ENCODE data around the gene FAM107B.

FAM107B gene

DNA sequence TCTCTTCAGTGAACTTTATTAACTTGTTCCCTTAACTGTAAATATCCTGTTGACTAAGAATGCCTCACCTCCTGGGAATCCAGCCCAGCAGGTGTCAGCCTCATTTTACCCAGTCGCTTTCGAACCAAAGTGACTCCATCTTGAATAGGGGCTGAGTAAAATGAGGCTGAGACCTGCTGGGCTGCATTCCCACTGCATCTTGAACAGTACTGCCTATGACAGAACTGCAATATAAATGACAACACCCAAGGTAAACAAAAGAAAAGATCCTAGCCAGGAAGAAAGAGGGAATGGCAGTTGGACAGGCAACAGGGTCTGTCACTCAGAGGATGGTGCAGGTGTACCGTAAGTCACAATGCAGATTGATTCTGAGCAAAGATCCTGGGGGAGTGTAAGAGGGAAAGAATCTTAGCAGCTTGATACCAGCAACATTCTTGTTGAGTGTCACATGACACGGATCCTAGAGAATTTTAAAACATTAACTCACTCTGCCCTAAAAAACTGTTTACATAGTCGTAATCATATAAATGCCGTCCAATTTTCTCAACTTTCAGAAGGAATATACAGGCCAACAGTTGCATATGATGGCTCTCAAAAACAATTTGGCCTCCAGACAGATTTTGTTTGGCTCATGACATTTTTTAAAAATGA lies 4.4 kb upstream of the FAM107B start:
- DNase-seq (ENCODE audit: low read depth in 3 of 3): no peak

DNA sequence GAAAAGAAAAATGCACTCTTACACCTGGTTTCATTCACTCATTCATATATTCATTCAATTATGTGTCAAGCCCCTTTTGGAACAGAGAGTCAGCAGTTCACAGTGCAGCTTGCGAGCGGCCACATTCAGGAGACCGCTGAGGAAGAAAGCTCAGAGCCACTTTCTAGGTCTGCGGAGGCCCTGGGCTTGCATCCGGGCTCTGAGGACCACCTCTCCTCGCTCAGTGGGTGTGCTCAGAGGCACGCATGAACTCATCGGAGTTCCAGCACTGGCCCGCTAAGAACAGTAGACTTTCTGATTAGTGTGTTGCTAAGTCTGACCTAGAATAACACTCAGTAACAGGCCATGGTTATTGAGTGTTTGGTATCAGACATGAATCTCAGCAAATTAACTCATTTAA lies 1.8 kb upstream of the FAM107B start:
- no peak for DNase-seq (ENCODE audit: low read depth in 3 of 3)

DNA sequence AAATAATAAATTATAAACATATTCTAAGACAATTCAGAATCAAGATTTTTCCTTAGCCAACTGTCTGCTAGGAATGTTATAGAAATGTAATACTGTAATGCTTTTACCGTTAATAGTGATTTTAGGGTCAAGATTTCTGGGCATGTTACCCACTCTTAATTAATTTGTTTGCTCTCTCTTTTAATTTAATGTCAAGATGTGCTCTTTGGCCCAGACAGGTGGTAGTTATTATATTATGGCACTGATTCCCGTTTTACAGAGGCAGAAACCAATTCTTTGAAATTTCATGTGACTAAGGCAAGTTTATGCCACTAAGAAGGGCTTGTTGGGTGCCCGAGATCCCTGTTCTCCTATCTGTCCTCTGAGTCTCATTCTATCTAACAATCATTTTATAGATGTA lies 959 bp upstream of the FAM107B start:
- no peak for DNase-seq (ENCODE audit: low read depth in 3 of 3)

DNA sequence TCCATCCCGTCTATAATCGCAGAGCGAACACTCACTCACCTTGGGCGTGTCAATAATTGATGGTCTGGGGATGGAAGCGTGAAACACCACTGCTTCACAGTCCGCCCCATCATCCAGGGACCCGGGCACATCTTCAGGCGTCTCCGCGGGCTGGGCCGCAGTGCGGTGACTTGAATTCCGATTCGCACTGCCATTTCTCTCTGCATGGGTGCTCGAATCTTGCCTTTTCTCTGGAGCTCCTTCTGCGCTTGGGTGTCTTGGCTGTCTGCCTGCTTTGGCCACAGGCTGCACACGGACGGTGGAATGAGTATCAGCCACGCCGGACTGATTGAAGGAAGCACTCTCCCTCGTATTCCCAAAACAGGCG lies 500 bp downstream of the FAM107B start:
- DNase-seq (ENCODE audit: low read depth in 3 of 3): no peak

DNA sequence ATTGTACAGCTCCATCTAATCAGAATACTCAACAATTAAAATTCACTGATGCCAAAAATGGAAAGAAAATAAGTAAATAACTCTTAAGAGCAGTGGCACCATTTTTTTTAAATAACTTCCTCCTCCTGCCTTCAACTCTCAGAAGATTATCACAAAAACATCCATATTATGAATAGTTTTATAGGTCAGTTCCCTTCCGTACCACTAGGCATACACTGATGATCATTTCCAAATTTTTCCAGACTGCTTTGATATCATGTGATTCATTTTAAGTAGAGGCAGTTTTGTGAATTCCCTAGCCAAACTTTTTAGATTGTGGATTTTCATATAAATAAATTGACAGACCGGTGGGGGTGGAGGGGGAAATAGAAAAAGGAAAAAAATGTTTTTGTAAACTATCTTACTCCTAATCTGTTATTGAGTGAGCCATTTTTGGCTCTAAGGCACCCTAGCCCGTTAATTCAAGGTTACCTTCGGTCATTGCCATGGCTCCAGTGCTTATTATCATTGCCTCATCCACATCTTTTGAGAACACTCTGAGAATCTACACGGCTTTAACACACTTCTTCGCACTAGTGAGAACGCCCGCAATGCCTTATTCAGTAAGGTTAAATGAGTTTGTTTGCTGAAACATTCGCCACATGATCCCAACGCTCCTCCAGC lies 1.0 kb downstream of the FAM107B start:
- DNase-seq (ENCODE audit: low read depth in 3 of 3): no peak

DNA sequence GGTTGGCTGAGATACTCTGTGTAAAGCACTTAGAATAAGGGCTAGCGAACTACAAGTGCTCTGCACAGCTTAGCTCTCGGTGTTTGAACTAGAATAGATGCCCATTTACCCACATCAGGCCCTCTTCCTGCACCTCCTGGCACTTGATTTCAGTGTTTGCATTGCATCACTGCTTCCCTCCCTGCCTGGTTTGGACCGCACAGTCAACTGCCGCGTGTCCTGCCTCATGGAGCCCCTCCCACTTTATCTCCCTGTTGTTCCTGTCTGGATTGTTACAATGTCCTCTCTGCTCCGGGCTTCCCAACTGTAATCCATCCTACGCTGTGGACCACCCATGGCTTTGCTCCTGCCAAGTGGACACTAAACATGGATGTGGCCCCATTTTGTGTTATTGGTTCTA lies 2.3 kb downstream of the FAM107B start:
- DNase-seq (ENCODE audit: low read depth in 3 of 3): no peak

DNA sequence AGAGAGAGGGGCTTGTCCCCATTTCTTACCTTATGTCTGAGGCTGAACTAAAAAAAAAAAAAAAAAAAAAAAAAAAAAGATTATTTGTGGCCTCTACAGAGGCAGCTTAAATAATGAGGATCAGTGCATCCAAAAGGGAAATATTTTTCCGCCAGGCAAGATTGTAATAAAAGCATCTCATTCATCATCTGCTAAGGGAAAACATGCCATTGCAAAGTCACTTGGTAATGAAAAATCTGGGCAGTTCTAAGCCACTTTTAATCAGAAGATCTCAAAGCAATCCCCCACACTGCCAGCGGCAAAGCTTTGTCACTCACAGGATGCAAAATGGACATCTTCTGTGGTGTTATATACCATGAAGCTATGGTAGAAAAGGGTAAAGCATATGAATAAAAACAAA lies 3.8 kb downstream of the FAM107B start:
- DNase-seq (ENCODE audit: low read depth in 3 of 3): no peak

DNA sequence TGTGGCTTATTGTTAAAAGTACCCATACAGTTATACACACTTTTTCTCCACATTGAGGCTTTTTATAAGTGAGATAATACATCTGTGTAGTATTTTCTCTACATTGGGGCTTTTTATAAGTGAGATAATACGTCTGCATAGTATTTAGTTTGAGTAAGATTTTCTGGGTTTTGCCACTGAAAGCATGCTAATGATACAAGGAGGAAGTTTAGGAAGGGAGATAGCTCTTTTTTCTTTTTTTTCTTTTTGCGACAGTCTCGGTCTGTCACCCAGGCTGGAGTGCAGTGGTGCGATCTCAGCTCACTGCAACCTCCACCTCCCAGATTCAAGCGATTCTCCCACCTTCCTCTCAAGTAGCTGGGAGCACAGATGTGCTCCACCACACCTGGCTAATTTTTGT lies 13.3 kb downstream of the FAM107B start:
- DNase-seq (ENCODE audit: low read depth in 3 of 3): no peak

DNA sequence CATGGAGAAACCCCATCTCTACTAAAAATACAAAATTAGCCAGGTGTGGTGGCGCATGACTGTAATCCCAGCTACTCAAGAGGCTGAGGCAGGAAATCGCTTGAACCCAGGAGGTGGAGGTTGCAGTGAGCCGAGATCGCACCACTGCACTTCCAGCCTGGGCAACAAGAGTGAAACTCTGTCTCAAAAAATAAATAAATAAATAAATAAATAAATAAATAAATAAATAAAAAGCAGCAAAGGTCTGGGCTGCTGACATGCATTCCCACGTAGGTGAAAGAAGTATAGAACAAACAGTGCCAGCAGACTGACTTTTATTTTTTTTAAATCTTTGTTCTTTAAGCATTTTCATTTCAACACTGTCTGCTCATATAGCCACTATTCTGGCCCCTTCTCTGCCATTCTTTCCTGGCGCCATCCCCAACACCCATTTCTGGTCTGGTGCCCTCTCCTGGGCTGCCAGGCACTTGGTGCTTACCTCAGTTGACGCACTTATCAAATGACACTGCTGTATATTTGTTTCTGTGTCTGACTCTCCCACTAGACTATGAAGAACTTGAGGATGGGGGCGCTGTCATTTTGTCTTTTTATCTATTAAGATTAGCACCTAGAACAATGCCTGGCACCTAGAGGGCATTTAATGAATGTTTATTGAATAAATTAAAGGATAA lies 15.6 kb downstream of the FAM107B start:
- peak in 1 of 3 experiments; percentile 4 for DNase-seq (ENCODE audit: low read depth in 3 of 3)

DNA sequence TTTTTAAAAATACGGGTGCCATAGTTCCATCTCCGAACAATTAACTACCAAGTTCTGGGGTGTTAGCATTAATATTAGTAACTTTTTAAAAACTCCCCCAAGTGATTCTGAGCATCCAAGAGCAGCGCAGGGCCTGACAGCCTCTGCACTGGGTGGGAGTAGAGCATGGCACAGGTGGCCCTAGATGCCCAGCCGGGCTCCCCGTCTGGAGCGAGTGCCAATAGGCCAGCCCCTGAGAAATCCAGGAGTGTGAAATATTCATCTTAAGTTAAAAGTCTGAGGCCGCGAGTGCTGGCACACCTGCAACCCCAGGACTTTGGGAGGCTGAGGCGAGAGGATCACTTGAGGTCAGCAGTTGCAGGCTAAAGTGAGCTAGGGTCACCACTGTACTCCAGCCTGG lies 16.2 kb downstream of the FAM107B start:
- no peak for DNase-seq (ENCODE audit: low read depth in 3 of 3)

DNA sequence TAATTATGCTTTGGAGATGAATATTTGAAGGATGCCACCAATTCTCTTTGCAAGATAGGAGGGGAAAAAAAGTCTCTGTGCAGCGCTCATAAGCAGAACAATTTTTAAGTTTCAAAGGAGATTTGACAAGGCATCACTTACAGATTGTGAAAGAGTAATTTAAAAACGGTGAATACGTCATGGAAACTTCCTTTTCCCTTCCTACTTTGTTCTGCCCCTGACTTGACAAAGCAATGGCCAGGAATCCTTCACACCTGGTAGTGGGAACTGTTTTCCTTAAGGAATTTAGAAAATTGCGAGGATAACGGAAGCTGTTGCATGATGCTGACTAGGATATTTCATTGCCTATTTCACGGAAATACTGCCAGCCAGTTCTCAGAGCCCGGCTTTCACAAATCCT lies 16.7 kb downstream of the FAM107B start:
- DNase-seq (ENCODE audit: low read depth in 3 of 3): no peak

DNA sequence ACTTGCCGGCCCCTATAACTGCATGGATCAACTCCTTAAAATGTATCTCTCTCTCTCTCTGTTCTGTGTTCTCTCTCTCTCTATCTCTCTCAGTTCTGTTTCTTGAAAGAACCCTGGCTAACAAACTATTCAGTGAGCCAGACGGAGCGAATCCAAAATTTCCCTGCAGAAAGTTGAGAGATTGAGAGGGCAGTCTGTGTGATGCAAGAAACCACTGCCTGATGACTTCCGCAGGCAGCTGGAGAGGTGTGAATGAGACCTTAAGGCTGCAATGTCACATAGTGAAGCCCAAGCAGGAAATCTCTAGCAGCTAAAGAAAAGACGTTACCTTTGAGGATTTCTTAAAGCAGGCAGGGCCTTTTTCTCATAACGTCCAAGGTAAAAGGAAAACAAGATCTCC lies 17.3 kb downstream of the FAM107B start:
- no peak for DNase-seq (ENCODE audit: low read depth in 3 of 3)

DNA sequence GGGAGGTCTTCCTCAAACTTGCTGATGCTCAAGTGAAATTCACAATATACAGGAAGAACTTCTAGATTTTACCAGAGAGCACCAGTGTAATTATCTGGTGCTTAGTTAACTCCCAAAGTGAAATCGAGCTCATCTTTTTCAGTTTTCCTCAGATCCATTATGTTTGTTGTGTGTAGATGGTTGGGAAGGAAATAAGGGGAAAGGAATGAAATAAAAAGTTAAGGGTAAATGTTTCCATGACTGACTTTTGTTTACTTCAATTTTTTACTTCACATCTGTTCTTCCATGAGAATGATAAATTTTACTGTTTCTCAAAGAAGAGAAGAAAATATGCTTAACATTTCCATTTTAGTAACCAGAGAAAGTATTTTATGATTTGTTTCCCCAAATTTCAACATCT lies 21.3 kb downstream of the FAM107B start:
- DNase-seq (ENCODE audit: low read depth in 3 of 3): no peak

DNA sequence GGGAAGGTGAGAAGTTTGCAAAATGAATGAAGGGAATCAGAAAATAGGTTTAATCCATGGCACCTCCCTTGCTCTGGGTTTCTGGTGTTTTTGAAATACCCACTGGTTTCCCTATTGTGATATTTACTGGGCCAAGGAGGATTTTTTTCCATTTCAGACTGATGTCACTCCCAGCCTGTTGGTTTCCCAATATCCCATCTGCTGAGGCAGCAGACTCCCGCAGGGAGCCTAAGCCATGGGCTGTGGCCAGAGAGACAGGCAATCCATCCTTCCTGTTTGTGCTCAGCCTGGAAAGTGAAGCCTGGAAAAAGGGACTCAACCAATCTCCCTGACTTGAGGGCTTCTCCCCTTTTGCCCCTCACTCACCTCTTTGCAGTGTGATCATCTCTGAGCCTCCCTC lies 22.8 kb downstream of the FAM107B start:
- no peak for DNase-seq (ENCODE audit: low read depth in 3 of 3)

DNA sequence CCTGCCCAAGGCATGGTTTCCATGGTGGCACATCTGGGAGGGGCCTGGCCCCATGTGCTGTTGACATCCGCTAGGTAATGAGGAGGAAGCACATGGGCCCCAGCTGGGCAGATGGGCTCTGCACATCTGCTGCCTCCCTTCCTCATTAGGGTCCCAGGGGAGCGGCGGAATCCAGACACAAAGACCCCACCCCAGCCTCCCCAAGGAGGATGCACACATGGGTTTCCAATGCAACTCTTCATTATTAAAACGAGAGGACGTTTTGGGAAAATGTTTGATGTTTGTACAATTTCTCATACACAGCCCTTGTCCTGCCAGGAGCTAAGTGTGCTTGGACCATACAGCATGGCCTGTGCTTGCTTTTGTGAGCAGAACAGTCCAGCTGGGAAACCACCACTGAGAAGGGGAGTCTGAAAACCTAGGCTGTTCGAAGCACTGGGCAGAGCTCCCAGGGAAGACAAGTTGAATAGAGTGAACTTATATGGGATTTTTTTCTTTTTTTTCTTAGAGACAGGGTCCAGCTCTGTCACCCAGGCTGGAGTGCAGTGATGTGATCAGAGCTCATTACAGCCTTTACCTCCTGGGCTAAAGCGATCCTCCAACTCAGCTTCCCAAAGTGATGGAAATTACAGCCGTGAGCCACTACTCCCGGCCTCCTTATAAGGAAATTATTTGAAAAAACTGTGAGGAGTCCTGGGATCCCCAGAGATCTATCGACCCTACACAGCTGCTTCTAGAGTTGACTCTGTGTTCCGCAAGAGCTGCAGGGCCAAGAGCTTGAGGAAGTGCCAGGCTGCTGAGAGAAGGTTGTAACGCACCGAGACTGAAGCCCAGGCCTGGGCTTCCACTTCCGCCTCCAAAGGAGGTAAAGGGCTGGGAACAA lies 23.4 kb downstream of the FAM107B start:
- no peak for DNase-seq (ENCODE audit: low read depth in 3 of 3)

DNA sequence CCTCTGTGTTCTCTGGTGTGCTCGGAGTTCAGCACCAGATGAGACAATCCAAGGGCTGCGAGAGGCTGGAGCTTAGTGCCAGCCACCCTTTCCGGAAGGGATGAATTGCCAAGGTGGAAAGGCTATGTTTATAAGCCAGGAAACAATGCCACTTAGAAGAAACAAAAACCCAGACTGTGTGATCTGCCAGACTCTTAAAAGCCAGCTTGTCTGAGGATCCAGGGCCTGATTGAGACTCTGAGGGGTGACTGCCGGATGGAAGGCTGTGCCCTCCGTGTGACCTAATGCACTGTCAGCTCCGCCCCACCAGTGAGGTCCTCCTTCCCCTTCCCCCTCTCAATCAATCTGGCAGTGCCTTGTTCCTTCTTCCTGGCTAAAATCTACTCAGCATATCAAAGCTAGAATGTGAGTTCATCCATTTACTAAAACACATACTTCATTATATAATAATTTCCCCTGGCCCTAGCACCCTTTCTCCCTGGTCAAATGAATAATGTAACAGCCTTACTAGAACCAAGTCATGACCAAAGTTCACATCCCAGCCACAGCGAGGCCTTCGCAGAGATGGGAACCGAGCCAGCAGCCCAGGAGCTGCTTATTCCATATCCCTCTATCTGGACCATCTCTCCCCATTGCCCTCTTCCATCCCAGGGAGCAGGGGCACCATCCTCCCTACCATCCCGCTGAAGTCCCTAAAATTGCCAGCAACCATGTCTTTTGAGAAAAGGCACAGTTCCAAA lies 25.5 kb downstream of the FAM107B start:
- DNase-seq (ENCODE audit: low read depth in 3 of 3): no peak

DNA sequence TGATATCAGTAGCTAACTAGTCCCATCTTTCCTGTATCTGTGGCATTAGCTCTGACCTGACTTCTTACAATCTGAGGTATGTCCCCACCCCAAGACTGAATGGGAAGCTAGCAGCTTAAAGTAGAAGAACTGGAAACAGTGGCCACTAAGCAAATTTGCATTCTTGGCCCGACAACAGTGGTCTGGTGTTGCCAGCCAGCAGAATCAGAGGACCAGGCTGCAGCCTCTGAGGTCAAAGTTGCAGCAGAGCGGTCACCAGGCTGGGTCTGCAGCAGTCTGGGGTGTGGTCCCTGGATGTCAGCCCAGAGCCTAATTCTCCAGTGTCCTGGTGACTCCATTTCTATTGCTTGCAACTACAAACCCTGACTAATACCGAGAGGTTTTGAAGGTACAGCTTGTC lies 26.3 kb downstream of the FAM107B start:
- no peak for DNase-seq (ENCODE audit: low read depth in 3 of 3)

DNA sequence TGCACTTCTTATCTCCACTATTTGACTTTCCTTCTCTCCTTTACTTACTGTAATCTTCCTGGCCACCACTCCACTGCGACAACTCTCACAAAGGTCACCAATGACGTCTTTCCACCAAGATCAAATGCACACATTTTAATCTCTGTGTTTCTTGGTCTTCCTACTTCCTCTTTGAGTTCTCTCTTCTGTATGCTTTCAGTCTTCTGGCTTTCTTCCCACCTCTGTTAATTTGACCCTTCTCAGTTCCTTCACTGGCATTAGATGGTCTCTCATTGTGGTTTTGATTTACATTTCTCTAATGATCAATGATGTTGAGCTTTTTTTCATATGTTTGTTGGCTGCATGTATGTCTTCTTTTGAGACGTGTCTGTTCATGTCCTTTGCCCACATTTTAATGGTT lies 31.9 kb downstream of the FAM107B start:
- DNase-seq (ENCODE audit: low read depth in 3 of 3): no peak

DNA sequence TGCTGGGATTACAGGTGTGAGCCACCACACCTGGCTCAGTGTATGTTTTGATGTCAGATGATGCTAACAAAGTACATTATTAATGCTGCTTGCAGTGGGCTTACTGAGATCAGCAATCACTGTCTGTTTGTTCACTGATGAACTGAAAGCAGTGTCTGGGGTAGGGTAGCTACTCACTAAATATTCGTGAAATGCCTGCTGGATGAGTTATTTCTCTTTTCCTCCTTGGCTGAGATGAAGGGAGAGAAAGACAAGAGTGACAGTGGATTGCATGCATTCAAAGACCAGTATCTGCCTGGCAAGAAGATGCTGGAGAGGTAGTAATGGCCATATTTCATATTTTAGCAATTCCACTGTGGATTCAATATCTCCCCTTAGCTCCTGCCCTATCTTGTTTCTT lies 32.3 kb downstream of the FAM107B start:
- no peak for DNase-seq (ENCODE audit: low read depth in 3 of 3)

DNA sequence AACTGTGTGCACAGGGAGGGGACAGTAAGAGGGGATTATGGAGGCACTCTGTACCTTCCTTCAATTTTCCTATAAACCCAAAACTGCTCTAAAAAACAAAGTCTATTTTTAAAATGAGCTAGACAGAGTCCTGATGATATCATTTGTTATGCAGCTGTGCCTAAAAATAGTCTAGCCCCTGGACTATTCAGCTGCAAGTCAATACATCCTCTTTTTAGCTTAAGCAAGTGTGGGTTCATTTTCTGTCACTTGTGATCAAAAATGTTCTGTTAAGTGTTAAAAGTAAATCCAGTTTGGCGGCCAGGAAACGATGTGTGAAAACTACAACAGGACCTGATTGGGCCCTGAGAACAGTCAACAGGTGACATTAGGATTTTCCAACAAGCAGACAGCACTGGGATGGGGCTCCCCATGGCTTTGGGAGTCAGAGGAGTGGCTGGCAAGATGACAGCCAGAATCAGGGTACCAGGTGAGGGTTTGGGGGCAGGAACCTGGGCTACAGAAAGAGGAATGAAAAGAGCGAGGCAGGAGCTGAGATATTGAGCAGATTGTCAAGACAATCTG lies 33.9 kb downstream of the FAM107B start:
- no peak for DNase-seq (ENCODE audit: low read depth in 3 of 3)

DNA sequence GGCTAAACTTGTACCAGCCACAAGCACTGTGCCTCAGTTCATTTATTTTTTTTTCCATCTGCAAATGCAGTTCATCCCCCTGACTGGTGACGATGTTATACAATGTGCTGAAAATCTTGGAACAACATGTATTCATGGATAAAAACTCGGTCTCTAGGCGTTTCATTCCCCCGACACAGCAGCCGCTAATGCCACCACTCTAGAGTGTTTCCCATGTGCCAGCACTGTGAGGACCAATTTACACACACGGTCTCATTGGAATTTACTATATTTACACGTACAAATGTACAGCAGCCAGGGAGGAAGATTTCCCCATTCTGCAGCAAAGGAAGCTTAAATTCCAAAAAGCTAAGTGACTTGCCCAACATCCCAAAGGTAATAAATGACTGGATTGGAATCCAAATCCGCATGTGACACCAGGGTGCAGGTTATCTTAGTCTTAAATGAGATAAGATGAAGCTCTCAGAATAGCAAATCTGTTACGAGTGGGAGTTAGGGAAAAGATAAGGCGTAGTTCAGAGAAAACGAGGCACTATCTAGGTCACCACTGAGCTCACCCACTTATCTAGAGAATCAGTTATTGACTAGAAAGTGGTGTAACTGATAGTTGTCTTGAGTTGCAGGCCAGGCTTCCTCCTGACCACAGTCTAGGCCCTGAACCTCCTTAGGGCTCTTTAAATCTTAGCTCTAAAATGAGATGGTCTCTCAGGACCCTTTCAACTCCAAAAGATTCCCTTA lies 36.7 kb downstream of the FAM107B start:
- DNase-seq (ENCODE audit: low read depth in 3 of 3): no peak
